ENCODE results near the gene DCPS.

The DCPS gene

DNA sequence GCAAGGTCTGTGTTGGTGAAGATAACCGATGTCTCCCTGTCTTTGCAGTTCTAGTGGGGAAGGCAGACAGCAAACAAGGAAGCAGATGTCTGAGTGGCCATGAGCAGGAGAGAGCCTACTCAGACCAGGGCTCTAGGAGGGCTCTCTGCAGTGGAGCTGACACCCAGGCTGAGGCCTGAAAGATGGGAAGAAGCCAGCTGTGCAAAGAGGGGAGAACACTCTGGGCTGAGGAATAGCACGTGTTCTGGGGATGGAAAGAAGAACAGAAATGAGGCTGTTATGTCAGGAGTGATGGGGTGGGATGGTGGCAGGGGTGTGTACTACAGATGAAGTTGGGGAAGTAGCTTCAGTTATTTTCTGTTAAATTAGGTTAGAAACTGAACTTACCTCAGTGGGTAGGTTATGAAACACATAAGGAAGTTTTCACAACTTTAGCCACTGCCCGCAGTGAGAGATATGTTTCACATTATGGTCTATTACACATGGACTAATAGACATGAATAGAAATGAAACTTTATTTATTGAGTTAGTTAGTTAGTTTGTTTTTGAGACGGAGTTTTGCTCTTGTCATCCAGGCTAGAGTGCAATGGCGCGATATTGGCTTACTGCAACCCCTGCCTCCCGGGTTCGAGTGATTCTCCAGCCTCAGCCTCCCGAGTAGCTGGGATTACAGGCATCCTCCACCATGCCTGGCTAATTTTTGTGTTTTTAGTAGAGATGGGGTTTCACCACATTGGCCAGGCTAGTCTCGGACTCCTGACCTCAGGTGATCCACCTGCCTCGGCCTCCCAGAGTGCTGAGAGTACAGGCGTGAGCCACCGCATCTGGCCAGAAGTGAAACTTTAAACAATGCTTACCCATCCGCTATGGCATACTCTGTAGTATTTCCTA, 7.8 kb downstream of the DCPS start:
- H3K4me2 ChIP-seq, result peak overlapping the region; percentile 55
- peaks cover 83% of the 10 kb centered on the region for H3K4me1 ChIP-seq (ENCODE audit: low read depth, poor library complexity, severe bottlenecking)
- no peaks in the 10 kb centered on the region for H4K20me1 ChIP-seq (ENCODE audit: insufficient read depth)
- no peak overlapping the region for H2AFZ ChIP-seq (ENCODE audit: low read depth)
- TF ChIP-seq, protein P1, sequence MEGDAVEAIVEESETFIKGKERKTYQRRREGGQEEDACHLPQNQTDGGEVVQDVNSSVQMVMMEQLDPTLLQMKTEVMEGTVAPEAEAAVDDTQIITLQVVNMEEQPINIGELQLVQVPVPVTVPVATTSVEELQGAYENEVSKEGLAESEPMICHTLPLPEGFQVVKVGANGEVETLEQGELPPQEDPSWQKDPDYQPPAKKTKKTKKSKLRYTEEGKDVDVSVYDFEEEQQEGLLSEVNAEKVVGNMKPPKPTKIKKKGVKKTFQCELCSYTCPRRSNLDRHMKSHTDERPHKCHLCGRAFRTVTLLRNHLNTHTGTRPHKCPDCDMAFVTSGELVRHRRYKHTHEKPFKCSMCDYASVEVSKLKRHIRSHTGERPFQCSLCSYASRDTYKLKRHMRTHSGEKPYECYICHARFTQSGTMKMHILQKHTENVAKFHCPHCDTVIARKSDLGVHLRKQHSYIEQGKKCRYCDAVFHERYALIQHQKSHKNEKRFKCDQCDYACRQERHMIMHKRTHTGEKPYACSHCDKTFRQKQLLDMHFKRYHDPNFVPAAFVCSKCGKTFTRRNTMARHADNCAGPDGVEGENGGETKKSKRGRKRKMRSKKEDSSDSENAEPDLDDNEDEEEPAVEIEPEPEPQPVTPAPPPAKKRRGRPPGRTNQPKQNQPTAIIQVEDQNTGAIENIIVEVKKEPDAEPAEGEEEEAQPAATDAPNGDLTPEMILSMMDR (conservative IDR thresholded peaks at IDR 0.05; ENCODE audit: low read depth, low read length), result no peak
- H3K79me2 ChIP-seq (ENCODE audit: insufficient read depth, low read depth), result no peaks in the 10 kb centered on the region; the same call in 1 of the 2 replicates
- H3K36me3 ChIP-seq (ENCODE audit: insufficient read depth), result no peaks in the 10 kb centered on the region
- no peaks in the 10 kb centered on the region for H3K27me3 ChIP-seq (ENCODE audit: insufficient read depth, low read depth)
- no peak overlapping the region for H3K4me3 ChIP-seq (IDR thresholded peaks at IDR 0.05; ENCODE audit: insufficient read depth, low read depth, low read length)
- peak overlapping the region; percentile 61 for H3K27ac ChIP-seq
- H3K9ac ChIP-seq, result no peak overlapping the region; the same call in 1 of the 2 replicates

DNA sequence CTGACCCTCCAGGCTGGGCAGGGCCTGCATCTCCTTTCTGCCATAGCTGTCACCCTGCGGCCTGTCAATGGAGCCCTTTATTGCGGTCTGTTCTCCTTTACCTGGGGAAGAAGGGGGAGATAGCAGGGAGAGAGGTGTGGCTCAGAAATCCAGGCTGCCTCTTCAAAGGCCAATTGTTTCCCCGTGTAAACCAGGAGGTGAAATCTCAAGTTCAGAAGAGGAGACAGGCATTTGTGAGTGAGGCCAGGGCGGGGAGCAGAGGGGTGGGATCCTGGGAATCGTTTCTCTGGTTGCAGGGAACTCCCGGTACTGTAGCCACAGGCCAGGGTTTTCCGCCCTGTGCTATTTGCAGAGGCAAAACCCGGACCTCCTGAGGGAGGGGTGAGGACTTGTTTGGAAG, 9.1 kb downstream of the DCPS start:
- Histone ChIP-seq H3K27me3 (ENCODE audit: insufficient read depth, low read depth) (no peaks in the 10 kb centered on the region), H3K4me2 (peak overlapping the region; percentile 37), H4K20me1 (ENCODE audit: insufficient read depth) (no peaks in the 10 kb centered on the region), H3K4me1 (ENCODE audit: low read depth, poor library complexity, severe bottlenecking) (peaks cover 80% of the 10 kb centered on the region), H3K9ac (no peak overlapping the region), H3K4me3 (IDR thresholded peaks at IDR 0.05; ENCODE audit: insufficient read depth, low read depth, low read length) (no peak overlapping the region), H3K79me2 (ENCODE audit: insufficient read depth, low read depth) (no peaks in the 10 kb centered on the region; the same call in 1 of the 2 replicates), H3K27ac (peak overlapping the region; percentile 61; the same call in 1 of the 2 replicates), H2AFZ (ENCODE audit: low read depth) (no peak overlapping the region), H3K36me3 (ENCODE audit: insufficient read depth) (no peaks in the 10 kb centered on the region)
- TF ChIP-seq, protein P1 (conservative IDR thresholded peaks at IDR 0.05; ENCODE audit: low read depth, low read length), result no peak

DNA sequence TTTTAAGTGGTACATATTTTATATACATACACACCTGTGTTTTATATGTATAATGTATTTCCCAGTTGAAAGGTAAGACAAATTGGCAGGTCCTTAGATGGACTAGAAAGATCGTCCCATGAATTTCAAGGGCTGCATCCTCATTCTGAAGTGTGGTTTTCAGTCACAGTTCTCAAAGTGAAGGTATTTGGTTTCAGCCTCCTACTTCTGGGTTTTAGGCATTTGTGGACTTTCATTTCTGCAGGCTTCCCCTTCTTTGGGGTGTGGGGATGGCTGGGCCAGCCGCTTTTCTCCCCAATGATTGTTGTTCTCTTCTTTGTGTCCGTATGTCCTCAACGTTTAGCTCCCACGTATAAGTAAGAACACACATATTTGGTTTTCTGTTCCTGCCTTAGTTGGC, 10.0 kb downstream of the DCPS start:
- TF ChIP-seq, protein P1 (conservative IDR thresholded peaks at IDR 0.05; ENCODE audit: low read depth, low read length), result no peak
- no peak overlapping the region for H3K9ac ChIP-seq
- H3K79me2 ChIP-seq (ENCODE audit: insufficient read depth, low read depth), result no peaks in the 10 kb centered on the region; the same call in 1 of the 2 replicates
- H4K20me1 ChIP-seq (ENCODE audit: insufficient read depth), result no peaks in the 10 kb centered on the region
- H3K4me1 ChIP-seq (ENCODE audit: low read depth, poor library complexity, severe bottlenecking), result peaks cover 82% of the 10 kb centered on the region
- no peaks in the 10 kb centered on the region for H3K36me3 ChIP-seq (ENCODE audit: insufficient read depth)
- H3K27ac ChIP-seq, result no peak overlapping the region
- H3K27me3 ChIP-seq (ENCODE audit: insufficient read depth, low read depth), result no peaks in the 10 kb centered on the region
- H2AFZ ChIP-seq (ENCODE audit: low read depth), result no peak overlapping the region
- H3K4me2 ChIP-seq, result peak overlapping the region; percentile 16
- H3K4me3 ChIP-seq (IDR thresholded peaks at IDR 0.05; ENCODE audit: insufficient read depth, low read depth, low read length), result no peak overlapping the region

DNA sequence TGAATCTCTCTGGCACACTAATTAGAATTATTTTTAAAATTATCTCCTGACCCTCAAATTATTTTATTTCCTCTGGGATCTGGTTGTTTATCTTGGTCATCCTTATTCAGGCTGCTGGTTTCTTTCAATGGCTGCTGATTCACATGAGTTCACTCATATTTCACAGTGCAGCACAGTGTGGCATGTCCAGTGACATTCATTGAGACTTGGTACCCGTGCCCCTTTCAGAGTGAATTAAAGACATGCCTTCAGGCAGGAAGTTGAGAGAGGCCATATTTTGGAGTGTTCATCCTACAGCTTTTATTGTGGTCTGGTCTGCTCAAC, 13.5 kb downstream of the DCPS start:
- Histone ChIP-seq H4K20me1 (ENCODE audit: insufficient read depth) (no peaks in the 10 kb centered on the region), H3K27me3 (ENCODE audit: insufficient read depth, low read depth) (no peaks in the 10 kb centered on the region), H3K4me2 (peak overlapping the region; percentile 72; the same call in 1 of the 2 replicates), H3K4me1 (ENCODE audit: low read depth, poor library complexity, severe bottlenecking) (peaks cover 60% of the 10 kb centered on the region), H3K79me2 (ENCODE audit: insufficient read depth, low read depth) (no peaks in the 10 kb centered on the region; the same call in 1 of the 2 replicates), H3K27ac (peak overlapping the region; percentile 63; the same call in 1 of the 2 replicates), H3K9ac (no peak overlapping the region), H3K36me3 (ENCODE audit: insufficient read depth) (no peaks in the 10 kb centered on the region), H2AFZ (ENCODE audit: low read depth) (no peak overlapping the region), H3K4me3 (IDR thresholded peaks at IDR 0.05; ENCODE audit: insufficient read depth, low read depth, low read length) (no peak overlapping the region)
- TF ChIP-seq, protein P1 (conservative IDR thresholded peaks at IDR 0.05; ENCODE audit: low read depth, low read length), result no peak
